MM.1S (cell line): Measurements from ENCODE around the gene ALDH1A3.

ENCODE experiments used
- DNase-seq: peaks from one replicate; pipeline ENCODE4 v3.0.0-alpha.2; 2015
- H2AFZ ChIP-seq: fragments of 300-600 bp; sonication (generic); 2 replicates; pipeline ENCODE4 v1.6.0; 2016; ENCODE audit warnings: antibody characterized with exemption, low read length
- H3F3A ChIP-seq: fragments of 300-600 bp; sonication (generic); 2 replicates; pipeline ENCODE4 v1.6.1; 2016; ENCODE audit warnings: mild to moderate bottlenecking, antibody characterized with exemption, low read length, moderate library complexity, mixed read lengths; ENCODE audit not compliant: insufficient read depth
- H3K27ac ChIP-seq: fragments of 300-600 bp; sonication (generic); 2 replicates; pipeline ENCODE4 v1.5.1; 2016; ENCODE audit warnings: mild to moderate bottlenecking, low read length
- H3K27me3 ChIP-seq: fragments of 300-600 bp; sonication (generic); replicated peaks from 2 replicates; pipeline ENCODE4 v1.6.0; 2016; ENCODE audit warnings: low read length; ENCODE audit not compliant: insufficient read depth
- H3K36me3 ChIP-seq: fragments of 300-600 bp; sonication (generic); replicated peaks from 2 replicates; pipeline ENCODE4 v1.6.1; 2016; ENCODE audit warnings: mild to moderate bottlenecking, low read length, mixed read lengths; ENCODE audit not compliant: insufficient read depth
- H3K4me1 ChIP-seq: fragments of 300-600 bp; sonication (generic); 2 replicates; pipeline ENCODE4 v1.6.1; 2016; ENCODE audit warnings: low read length, mixed read lengths
- H3K4me2 ChIP-seq: fragments of 300-600 bp; sonication (generic); 2 replicates; pipeline ENCODE4 v1.6.0; 2016; ENCODE audit warnings: low read depth, low read length
- H3K4me3 ChIP-seq: fragments of 300-600 bp; sonication (generic); 2 replicates; pipeline ENCODE4 v1.5.1; 2016; ENCODE audit warnings: low read length, mixed read lengths
- H3K79me2 ChIP-seq: fragments of 300-600 bp; sonication (generic); 2 replicates; pipeline ENCODE4 v1.6.1; 2016; ENCODE audit warnings: mixed run types, low read length, mixed read lengths
- H3K9ac ChIP-seq: fragments of 300-600 bp; sonication (generic); 2 replicates; pipeline ENCODE4 v1.6.1; 2016; ENCODE audit warnings: low read length, mixed read lengths
- H3K9me2 ChIP-seq: fragments of 300-600 bp; sonication (generic); replicated peaks from 2 replicates; pipeline ENCODE4 v1.6.1; 2016; ENCODE audit warnings: mild to moderate bottlenecking, low read length, mixed read lengths; ENCODE audit not compliant: insufficient read depth
- H3K9me3 ChIP-seq: fragments of 300-600 bp; sonication (generic); replicated peaks from 2 replicates; pipeline ENCODE4 v1.6.1; 2016; ENCODE audit warnings: mild to moderate bottlenecking, low read length, mixed read lengths; ENCODE audit not compliant: insufficient read depth
- H4K20me1 ChIP-seq: fragments of 300-600 bp; sonication (generic); 2 replicates; pipeline ENCODE4 v1.6.1; 2016; ENCODE audit warnings: mild to moderate bottlenecking, low read length, moderate library complexity, mixed read lengths; ENCODE audit not compliant: insufficient read depth
- CTCF ChIP-seq: fragments of 300-600 bp; sonication (generic); IDR thresholded peaks from 2 replicates; pipeline ENCODE4 v1.5.1; 2016; ENCODE audit warnings: antibody characterized with exemption, low read length, mixed read lengths
- EZH2 ChIP-seq: fragments of 300-600 bp; sonication (generic); optimal IDR thresholded peaks from 2 replicates; pipeline ENCODE3; 2017; ENCODE audit warnings: low read depth, mild to moderate bottlenecking, antibody characterized with exemption, low read length, mixed read lengths
- EZH2phosphoT487 ChIP-seq: fragments of 300-600 bp; sonication (generic); IDR thresholded peaks from 2 replicates; pipeline ENCODE4 v1.6.1; 2018; ENCODE audit warnings: antibody characterized with exemption, low read length

The ALDH1A3 gene

GRCh38 chr15:100879464-100880138 is at the start of gene ALDH1A3:
ALDH1A3 (plus strand) TSS chr15:100879831; CDS start chr15:100879908, 77 bp downstream.
- H3F3A ChIP-seq: no peaks in the 10 kb centered on the region
- DNase-seq: peak; percentile 46
- H3K9ac ChIP-seq: no peak within 1 kb of the TSS
- H3K4me3 ChIP-seq: peak within 1 kb of the TSS; percentile 40; the same call in 1 of the 2 replicates
- H3K9me2 ChIP-seq: no peaks in the 10 kb centered on the region
- H3K4me2 ChIP-seq: peak within 1 kb of the TSS; percentile 60; the same call in 1 of the 2 replicates
- H2AFZ ChIP-seq: no peak within 1 kb of the TSS
- TF ChIP-seq CTCF (no peak), EZH2 (no peak), EZH2phosphoT487 (no peak)
- no peaks in the 10 kb centered on the region for H3K4me1 ChIP-seq
- no peak within 1 kb of the TSS for H3K27ac ChIP-seq
- no peaks in the 10 kb centered on the region for H3K9me3 ChIP-seq
- no peaks in the 10 kb centered on the region for H3K79me2 ChIP-seq
- H3K27me3 ChIP-seq: peaks cover 29% of the 10 kb centered on the region
- no peaks in the 10 kb centered on the region for H3K36me3 ChIP-seq
- no peaks in the 10 kb centered on the region for H4K20me1 ChIP-seq

DNA sequence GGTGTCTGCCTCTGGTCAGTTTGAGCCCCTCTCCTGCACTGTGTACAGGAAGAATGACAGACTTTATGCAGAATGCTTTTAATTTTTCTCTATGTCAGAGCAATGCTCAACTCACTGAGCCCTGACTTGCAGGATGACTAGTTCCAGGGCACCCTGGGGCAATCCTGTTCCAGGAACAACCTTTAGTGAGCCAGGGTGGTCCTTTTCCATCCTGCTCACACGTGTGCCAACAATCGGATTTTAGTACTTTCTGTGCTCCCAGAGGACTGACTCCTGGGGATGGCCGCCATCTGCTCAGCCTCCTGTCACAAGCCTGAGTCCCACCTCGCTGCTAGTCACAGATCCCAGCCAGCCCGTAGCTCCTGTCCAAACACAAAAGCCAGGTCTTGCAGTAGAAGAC is 48.2 kb upstream of the ALDH1A3 start:
- H3F3A ChIP-seq: no peaks in the 10 kb centered on the region
- no peak overlapping the region for H3K4me3 ChIP-seq
- no peaks in the 10 kb centered on the region for H3K9me3 ChIP-seq
- H4K20me1 ChIP-seq: no peaks in the 10 kb centered on the region
- H3K9ac ChIP-seq: no peak overlapping the region
- TF ChIP-seq EZH2phosphoT487 (no peak), CTCF (no peak), EZH2 (no peak)
- H3K4me1 ChIP-seq: no peaks in the 10 kb centered on the region
- no peak overlapping the region for H3K4me2 ChIP-seq
- H2AFZ ChIP-seq: no peak overlapping the region
- H3K27ac ChIP-seq: no peak overlapping the region
- no peaks in the 10 kb centered on the region for H3K36me3 ChIP-seq
- no peaks in the 10 kb centered on the region for H3K9me2 ChIP-seq
- H3K27me3 ChIP-seq: no peaks in the 10 kb centered on the region
- H3K79me2 ChIP-seq: no peaks in the 10 kb centered on the region
- DNase-seq: no peak

DNA sequence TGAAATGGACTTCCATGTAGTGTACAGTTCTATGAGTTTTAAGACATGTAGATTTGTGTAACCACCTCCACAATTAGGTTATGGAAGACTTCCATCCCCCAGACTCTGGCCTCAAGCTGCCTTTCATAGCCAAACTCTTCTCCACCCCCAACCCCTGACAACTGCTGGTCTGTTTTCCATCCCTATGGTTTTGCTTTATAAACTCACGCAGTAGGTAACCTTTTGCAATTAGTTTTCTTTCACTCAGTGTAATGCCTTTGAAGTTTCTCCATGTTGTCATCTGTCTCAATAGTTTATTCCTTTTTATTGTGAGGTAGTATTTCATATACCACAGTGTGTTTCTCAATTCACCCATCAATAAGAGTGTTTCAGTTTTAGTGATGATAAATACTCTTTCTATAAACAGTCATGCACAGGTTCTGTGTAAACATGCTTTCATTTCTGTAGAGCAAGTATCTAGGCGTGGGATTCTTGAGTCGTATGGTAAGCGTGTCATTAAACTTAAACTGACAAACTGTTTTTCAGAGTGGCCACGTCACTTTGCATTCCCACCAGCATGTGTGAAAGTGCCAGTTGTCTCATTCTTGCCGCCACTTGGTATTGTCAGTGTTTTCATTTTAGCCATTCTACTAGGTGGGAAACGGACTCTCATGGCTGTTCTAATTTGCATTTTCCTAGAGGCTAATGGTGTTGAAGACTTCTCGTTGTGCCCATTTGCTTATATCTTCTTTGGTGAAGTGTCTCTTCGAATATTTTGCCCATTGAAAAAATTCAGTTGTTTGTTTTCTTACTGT is 47.3 kb upstream of the ALDH1A3 start:
- TF ChIP-seq EZH2phosphoT487: no peak
- TF ChIP-seq EZH2: no peak
- TF ChIP-seq CTCF: no peak
- no peaks in the 10 kb centered on the region for H3K9me3 ChIP-seq
- no peak overlapping the region for H3K4me2 ChIP-seq
- H3K27ac ChIP-seq: no peak overlapping the region
- no peaks in the 10 kb centered on the region for H3K4me1 ChIP-seq
- no peaks in the 10 kb centered on the region for H4K20me1 ChIP-seq
- no peaks in the 10 kb centered on the region for H3K36me3 ChIP-seq
- no peak overlapping the region for H3K9ac ChIP-seq
- H3K4me3 ChIP-seq: no peak overlapping the region
- no peak overlapping the region for H2AFZ ChIP-seq
- H3K27me3 ChIP-seq: no peaks in the 10 kb centered on the region
- H3K79me2 ChIP-seq: no peaks in the 10 kb centered on the region
- no peaks in the 10 kb centered on the region for H3F3A ChIP-seq
- no peaks in the 10 kb centered on the region for H3K9me2 ChIP-seq
- no peak for DNase-seq
